Measurements from ENCODE around the gene GUCY1A2.

Gene GUCY1A2

GRCh38 chr11:106998116-106998915 lies 20.0 kb downstream of the GUCY1A2 start:
- no peak for DNase-seq (ENCODE audit: low read depth in 1 of 2, low spot score in 1 of 2)

- no peak for DNase-seq (ENCODE audit: low read depth in 1 of 2, low spot score in 1 of 2)
Observed at GRCh38 chr11:106997227-106997626, 21.0 kb downstream of the GUCY1A2 start.

- DNase-seq (ENCODE audit: low read depth in 1 of 2, low spot score in 1 of 2), result no peak
Observed at GRCh38 chr11:106996691-106997090, 21.6 kb downstream of the GUCY1A2 start.

GRCh38 chr11:106990331-106990730 lies 27.9 kb downstream of the GUCY1A2 start:
- no peak for DNase-seq (ENCODE audit: low read depth in 1 of 2, low spot score in 1 of 2)

GRCh38 chr11:106989078-106989455 lies 29.2 kb downstream of the GUCY1A2 start:
- DNase-seq (ENCODE audit: low read depth in 1 of 2, low spot score in 1 of 2), result no peak

- no peak for DNase-seq (ENCODE audit: low read depth in 1 of 2, low spot score in 1 of 2)
Observed at GRCh38 chr11:106988151-106989077, 29.9 kb downstream of the GUCY1A2 start.

GRCh38 chr11:106986673-106987072 lies 31.6 kb downstream of the GUCY1A2 start:
- DNase-seq (ENCODE audit: low read depth in 1 of 2, low spot score in 1 of 2), result no peak

- DNase-seq (ENCODE audit: low read depth in 1 of 2, low spot score in 1 of 2), result no peak
Observed at GRCh38 chr11:106986261-106986660, 32.0 kb downstream of the GUCY1A2 start.

GRCh38 chr11:106983991-106984390 lies 34.3 kb downstream of the GUCY1A2 start:
- DNase-seq (ENCODE audit: low read depth in 1 of 2, low spot score in 1 of 2), result no peak

GRCh38 chr11:106983261-106983660 lies 35.0 kb downstream of the GUCY1A2 start:
- no peak for DNase-seq (ENCODE audit: low read depth in 1 of 2, low spot score in 1 of 2)

- DNase-seq (ENCODE audit: low read depth in 1 of 2, low spot score in 1 of 2), result no peak
Observed at GRCh38 chr11:106974831-106975230, 43.4 kb downstream of the GUCY1A2 start.

GRCh38 chr11:106971864-106972263 lies 46.4 kb downstream of the GUCY1A2 start:
- no peak for DNase-seq (ENCODE audit: low read depth in 1 of 2, low spot score in 1 of 2)

GRCh38 chr11:106969644-106970355 lies 48.5 kb downstream of the GUCY1A2 start:
- DNase-seq (ENCODE audit: low read depth in 1 of 2, low spot score in 1 of 2), result no peak

- DNase-seq (ENCODE audit: low read depth in 1 of 2, low spot score in 1 of 2), result no peak
Observed at GRCh38 chr11:106962995-106963394, 55.3 kb downstream of the GUCY1A2 start.

GRCh38 chr11:106961518-106961917 lies 56.8 kb downstream of the GUCY1A2 start:
- DNase-seq (ENCODE audit: low read depth in 1 of 2, low spot score in 1 of 2), result no peak

GRCh38 chr11:106961048-106961447 lies 57.2 kb downstream of the GUCY1A2 start:
- DNase-seq (ENCODE audit: low read depth in 1 of 2, low spot score in 1 of 2), result no peak

- no peak for DNase-seq (ENCODE audit: low read depth in 1 of 2, low spot score in 1 of 2)
Observed at GRCh38 chr11:106959800-106960199, 58.5 kb downstream of the GUCY1A2 start.

GRCh38 chr11:106959386-106959785 lies 58.9 kb downstream of the GUCY1A2 start:
- no peak for DNase-seq (ENCODE audit: low read depth in 1 of 2, low spot score in 1 of 2)

- DNase-seq (ENCODE audit: low read depth in 1 of 2, low spot score in 1 of 2), result no peak
Observed at GRCh38 chr11:106958517-106959248, 59.6 kb downstream of the GUCY1A2 start.

- no peak for DNase-seq (ENCODE audit: low read depth in 1 of 2, low spot score in 1 of 2)
Observed at GRCh38 chr11:106957030-106957482, 61.2 kb downstream of the GUCY1A2 start.

GRCh38 chr11:106950067-106950491 lies 68.2 kb downstream of the GUCY1A2 start:
- DNase-seq (ENCODE audit: low read depth in 1 of 2, low spot score in 1 of 2), result no peak

All from stimulated activated CD4-positive, alpha-beta T cell treated with anti-CD3 and anti-CD28 coated beads, Interleukin-15, amount 100 ng/mL, for 1 hour (primary cell).